GM12878 (cell line): ENCODE results near the gene SPN.

Experiments
- BRCA1 ChIP-seq: IDR thresholded peaks from 2 replicates; pipeline ENCODE4 v1.6.1; 2011; ENCODE audit warnings: low read depth, low read length, improper control_type of control experiment
- CTCF ChIP-seq, 3 experiments: IDR thresholded peaks in 2 of 3; conservative IDR thresholded peaks in 1 of 3; 2 replicates each; pipeline ENCODE4 v1.5.1; 2011; ENCODE audit warnings: low read depth in 3 of 3, low read length in 3 of 3, mild to moderate bottlenecking in 3 of 3, control low read depth in 2 of 3, moderate library complexity in 2 of 3, inconsistent platforms in 1 of 3, mixed read lengths in 1 of 3; ENCODE audit not compliant: control insufficient read depth in 2 of 3, insufficient read depth in 1 of 3; ENCODE audit errors: extremely low read depth in 1 of 3
- ELK1 ChIP-seq: IDR thresholded peaks from 2 replicates; pipeline ENCODE4 v1.6.1; 2012; ENCODE audit warnings: low read depth, low read length, improper control_type of control experiment
- FOXM1 ChIP-seq: IDR thresholded peaks from 2 replicates; pipeline ENCODE4 v1.6.1; 2012; ENCODE audit warnings: low read depth, mild to moderate bottlenecking, inconsistent platforms, low read length, moderate library complexity
- HDGF ChIP-seq: fragments of 450-650 bp; IDR thresholded peaks from 2 replicates; pipeline ENCODE4 v1.6.1; 2016; ENCODE audit warnings: antibody characterized with exemption
- MAX ChIP-seq: IDR thresholded peaks from 2 replicates; pipeline ENCODE4 v1.6.1; 2012; ENCODE audit warnings: low read depth, low read length, improper control_type of control experiment
- POLR2A ChIP-seq: IDR thresholded peaks from 2 replicates; pipeline ENCODE4 v1.6.1; 2011; ENCODE audit warnings: low read depth, mild to moderate bottlenecking, low read length
- TAF1 ChIP-seq: IDR thresholded peaks from 2 replicates; pipeline ENCODE4 v1.6.1; 2011; ENCODE audit warnings: mild to moderate bottlenecking, low read depth, low read length, borderline replicate concordance
- USF1 ChIP-seq: IDR thresholded peaks from 2 replicates; pipeline ENCODE4 v1.6.1; 2011; ENCODE audit warnings: borderline replicate concordance, low read depth, mild to moderate bottlenecking, moderate library complexity, mixed read lengths, low read length; ENCODE audit not compliant: insufficient read depth; ENCODE audit errors: extremely low read length

GRCh38 chr16:29702269-29702668 lies 39.2 kb downstream of the SPN start:
- TF ChIP-seq BRCA1: no peak
- TF ChIP-seq POLR2A: no peak
- TF ChIP-seq FOXM1: 0 out of 2 replicates have a peak, but pooled peaks have one; percentile 2
- TF ChIP-seq TAF1: no peak
- no peak for TF ChIP-seq HDGF
- TF ChIP-seq CTCF (IDR thresholded peaks at IDR 0.05 in 2 of 3, conservative IDR thresholded peaks at IDR 0.05 in 1 of 3; ENCODE audit: control insufficient read depth in 2 of 3, extremely low read depth in 1 of 3, insufficient read depth in 1 of 3, low read depth in 3 of 3, low read length in 3 of 3): no peak
- no peak for TF ChIP-seq MAX
- TF ChIP-seq USF1: no peak
- TF ChIP-seq ELK1: no peak
